Middle frontal gyrus (tissue), 1 donor: Measurements from ENCODE around the gene CAMK2D.

ENCODE experiments used
- DNase-seq: peaks from one replicate; pipeline ENCODE4 v3.0.0-alpha.2; 2015; ENCODE audit warnings: low spot score; ENCODE audit errors: extremely low spot score

The CAMK2D gene

DNA sequence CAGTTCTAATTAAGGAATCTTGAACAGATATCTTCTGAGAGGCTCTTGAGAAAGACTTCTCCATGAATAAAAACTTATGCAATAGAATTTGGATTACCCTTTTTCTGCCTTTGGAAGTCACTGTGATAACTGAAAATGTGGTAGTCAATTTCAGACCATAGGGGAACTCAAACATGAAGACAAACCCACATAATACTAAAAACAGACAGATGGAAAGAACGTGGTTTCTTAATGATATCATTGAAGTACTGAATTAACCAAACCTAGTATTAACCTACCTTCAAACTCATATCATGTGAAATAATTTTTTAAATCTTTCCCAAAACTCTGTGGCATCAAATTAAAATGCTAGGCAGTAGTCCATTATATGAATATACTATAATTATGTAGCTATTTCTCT, 153.5 kb downstream of the CAMK2D start:
- no peak for DNase-seq

DNA sequence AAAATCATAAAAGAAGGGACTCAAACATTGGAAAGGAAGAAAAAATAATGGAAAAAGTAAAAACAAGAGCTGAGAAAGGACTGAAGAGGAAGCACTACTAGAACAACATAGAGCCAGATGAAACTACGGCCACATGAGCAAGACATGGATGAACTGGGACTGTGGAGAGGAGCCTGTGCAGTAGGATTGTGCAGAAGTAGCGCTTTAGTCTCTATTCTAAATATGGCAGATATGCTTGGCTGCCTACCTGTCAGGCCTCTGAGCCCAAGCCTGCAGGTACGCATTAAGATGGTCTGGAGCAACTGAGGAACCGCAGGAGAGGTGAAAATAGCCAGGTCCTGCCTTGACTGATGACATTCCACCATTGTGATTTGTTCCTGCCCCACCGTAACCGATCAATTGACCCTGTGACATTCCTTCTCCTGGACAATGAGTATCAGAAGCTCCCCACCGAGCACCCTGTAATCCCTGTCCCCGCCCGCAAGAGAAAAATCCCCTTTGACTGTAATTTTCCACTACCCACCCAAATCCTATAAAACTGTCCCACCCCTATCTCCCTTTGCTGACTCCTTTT, 154.3 kb downstream of the CAMK2D start:
- DNase-seq: no peak

DNA sequence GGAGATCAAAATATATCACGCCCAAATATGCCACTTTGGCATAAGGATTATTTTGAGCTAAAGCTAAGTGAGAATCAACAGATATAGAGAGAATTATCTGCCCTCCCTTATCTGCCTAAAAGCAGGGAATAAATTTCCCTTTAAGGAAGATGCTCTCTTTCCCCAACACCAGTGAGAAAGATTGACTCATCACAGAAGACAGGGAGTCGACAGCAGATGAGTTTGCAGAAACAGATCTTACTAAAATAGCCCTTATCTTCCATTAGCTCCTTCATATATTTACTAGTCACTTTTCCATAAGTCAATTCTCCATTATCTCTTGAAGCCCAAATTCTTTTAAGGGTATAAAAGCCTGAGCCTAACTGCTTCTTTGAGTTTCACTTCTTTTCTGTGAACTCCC, 156.6 kb downstream of the CAMK2D start:
- DNase-seq: no peak

DNA sequence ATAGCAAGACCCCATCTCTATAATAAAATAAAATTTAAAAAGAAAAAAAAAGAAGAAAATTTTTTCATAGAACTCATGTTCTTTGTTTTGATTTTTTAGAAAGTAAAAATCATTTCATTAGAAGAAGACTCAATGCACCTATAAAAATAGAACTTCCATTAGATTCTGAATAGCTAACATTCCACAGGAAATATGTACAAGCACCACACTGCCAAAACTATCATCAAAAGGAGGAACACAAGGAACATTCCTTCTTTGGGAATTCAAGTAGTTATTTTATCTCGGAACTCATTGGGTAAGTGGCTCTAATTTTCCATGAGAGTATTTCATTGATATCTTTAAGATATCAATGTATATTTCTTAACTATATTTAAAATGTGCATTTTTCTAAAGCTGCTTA, 157.6 kb downstream of the CAMK2D start:
- no peak for DNase-seq

DNA sequence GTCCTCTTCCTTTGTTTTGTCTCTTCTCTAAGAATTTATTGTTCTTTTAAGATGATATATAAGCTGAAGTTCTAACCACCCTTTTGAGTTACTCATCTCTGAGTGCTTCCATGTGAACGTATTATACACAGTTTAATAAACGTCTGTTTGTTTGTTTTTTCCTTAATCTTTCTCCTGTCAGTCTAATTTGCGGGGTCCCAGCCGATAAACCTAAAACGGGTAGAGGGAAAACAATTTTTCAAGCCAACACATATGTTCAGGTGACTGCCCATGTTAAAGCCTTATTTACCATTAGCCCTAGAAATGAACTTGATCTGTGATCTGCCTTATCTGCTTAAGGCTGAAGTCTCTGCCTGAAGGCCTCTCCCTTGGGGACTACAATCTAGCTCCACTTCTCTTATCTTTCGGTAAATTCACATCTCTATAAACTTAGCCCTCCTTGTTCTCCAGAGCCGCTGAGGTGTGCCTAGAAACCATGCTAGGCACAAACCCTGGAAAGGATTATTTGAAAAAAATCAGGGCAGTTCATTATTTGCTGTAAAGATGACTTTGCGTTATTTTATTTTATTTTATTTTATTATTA, 158.8 kb downstream of the CAMK2D start:
- no peak for DNase-seq

DNA sequence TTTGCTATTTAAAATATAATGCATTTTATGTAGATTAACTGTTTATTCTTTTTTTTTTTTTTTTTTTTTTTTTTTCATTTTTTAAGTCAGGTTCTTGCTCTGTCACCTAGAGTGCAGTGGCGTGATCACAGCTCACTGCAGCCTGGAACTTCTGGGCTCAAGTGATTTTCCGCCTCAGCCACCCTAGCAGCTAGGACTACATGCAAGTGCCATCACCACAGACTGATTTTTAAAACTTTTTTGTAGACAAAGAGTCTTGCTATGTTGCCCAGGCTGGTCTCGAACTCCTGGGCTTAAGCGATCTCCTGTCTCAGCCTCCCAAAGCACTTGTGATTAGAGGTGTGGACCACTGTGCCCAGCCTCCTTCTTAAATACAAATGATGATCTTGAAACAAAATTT, 159.9 kb downstream of the CAMK2D start:
- no peak for DNase-seq

DNA sequence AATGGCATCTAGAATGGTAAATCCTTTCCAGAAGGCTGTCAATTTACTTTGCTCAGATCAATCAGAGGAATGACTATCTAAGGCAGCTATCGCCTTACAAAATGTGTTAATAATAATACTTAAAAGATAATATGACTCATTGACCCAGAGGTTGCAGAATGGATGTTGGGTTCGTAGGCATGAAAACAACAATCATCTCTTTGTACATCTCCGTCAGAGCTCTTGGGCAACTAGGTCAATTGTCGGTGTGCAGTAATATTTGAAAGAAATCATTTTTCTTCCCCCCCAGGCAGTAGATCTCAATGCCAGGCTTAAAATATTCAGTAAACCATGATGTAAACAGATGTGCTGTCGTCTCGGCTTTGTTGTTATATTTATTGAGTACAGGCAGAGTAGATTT, 165.1 kb downstream of the CAMK2D start:
- no peak for DNase-seq

DNA sequence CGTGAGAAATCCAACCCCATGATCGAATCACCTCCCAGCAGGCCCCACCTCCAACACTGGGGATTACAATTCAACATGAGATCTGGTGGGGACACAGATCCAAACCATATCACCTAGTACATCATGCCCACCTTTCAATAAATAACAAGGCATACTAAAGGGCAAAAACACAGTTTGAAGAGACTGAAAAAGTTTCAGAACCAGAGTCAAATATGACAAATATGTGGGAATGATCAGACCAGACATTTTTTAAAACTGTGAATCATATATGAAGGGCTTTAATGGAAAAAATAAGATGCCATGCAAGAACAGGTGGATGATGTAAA, 167.3 kb downstream of the CAMK2D start:
- no peak for DNase-seq

DNA sequence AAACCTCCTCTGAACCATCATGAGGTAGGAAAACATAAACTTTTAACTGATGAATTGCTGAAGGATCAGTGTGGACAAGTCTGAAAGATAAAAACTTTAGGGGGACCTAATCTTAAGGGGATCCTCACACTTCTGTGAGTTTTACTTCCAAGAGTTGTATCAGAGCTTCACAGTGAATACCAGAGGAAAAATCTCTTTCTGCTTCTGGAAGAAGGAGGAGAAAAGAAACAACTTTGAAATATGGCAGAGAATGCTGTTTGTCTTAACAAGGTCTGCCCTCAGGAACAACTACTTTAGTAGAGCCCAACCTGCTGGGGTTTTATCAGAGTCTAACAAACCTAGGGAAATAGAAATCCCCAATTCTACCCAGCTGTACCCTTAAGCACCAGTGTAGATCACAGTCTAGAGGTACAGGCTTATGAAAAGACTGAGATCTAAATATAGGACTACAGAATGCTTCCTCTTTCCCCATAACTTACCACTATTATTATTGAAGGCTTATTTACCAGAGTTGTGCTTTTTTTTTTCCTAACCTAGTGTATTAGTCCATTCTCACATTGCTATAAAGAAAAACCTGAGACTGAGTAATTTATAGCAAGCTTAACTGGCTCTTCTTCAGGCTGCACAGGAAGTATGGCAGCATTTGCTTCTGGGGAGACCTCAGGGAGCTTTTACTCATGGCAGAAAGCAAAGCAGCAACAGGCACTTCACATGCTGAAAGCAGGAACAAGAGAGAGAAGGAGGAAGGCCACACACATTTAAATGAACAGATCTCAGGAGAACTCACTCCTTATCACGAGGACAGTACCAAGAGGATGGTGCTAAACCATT, 167.9 kb downstream of the CAMK2D start:
- no peak for DNase-seq

DNA sequence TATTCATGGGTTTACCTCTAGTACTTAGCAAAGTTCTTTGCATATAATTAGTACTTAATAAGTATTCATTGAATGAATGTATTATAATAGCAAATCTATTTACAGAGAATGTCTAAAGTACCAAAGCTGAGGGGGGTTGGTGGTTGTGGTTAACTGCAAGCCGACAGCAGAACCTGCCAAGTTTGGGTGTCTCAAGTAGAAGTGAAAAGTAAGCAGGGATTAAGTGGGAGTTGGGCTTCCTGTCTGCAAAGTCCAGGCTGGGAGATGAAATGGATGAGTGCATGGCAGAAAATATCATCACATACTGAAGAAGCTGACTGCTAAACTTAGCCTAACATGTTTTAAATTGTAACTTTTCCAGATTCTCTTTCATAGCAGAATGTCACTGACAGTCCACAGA, 169.6 kb downstream of the CAMK2D start:
- no peak for DNase-seq

DNA sequence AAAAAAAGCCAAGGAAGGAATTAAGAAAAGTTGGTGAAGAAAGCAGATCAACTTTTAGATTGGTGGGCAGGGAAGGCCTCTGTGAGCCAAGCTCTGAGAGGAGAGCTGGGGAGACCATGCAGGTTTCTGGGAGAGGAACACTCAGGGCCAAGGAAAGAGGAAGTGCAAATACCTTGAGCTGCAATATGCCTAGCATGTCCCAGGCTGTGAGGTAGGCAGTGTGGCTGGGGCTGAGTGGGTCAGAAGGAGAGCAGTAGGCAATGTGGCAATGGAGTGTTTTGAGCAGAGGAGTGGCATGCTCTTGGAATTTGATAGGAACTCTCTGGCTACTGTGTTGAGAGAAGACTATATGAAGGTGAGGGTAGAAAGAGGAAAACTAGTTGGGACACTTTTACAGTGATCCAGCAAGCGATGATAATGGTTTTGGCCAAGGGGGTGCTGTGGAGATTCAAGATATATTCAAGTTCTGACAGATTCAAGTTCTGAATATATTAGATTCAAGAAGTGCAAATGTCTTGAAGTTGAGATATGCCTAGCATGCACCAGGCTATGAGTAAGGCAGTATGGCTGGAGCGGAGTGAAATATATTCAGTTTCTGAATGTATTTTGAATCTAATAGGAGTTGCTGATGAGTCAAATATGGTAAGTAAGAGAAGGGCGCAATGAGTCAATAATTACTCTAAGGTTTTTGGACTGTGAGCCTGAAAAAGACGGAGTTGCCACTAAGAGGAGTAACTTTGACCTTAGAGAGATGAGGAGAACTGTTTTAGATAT, 172.5 kb downstream of the CAMK2D start:
- no peak for DNase-seq

DNA sequence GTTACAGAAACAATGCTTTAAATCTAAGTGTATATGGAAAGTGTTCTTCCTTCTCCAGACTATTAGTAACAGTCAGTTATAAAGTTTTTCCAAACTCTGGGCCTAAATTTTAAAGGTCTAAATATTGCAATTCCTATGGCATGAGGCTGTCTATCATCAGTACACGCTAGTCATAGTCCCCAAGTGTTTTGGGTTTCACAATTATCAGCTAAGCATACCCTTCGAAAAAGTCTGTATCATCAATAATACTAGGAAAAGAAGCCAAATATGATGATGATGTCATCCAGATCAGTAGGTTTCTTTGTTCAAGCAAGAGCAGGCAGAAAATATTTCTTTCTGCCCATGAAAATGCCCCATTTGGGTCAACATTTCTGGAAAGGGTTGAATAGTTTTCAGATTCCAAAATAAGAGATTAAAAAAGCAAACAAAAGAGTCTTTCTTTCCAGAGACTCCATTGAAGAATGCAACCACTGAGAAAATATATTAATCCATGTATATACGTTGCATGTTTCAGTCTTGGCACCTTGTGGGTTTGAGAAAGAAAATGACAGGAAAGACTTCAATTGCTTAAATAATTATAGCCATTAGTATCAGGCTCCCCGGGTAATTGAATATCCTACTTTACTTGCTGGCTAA, 173.8 kb downstream of the CAMK2D start:
- no peak for DNase-seq

DNA sequence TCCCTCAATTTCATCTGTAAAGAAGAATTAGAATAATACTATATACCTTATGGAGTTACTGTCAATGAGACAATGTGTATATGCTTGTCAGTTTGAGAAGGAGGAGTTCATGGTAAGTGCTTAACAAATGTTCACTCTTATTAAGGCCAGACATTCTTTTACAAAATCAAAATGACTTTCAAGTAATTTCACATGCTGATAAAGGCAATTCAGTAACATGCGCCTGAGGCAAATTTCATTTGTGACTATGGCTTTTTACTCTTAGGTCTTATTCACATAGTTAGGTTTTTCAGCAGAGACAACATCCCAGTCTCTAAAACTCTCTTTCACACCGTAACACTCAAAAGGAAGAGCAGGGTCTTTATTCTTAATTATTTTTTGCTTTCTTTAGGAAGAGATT, 174.4 kb downstream of the CAMK2D start:
- DNase-seq: no peak

DNA sequence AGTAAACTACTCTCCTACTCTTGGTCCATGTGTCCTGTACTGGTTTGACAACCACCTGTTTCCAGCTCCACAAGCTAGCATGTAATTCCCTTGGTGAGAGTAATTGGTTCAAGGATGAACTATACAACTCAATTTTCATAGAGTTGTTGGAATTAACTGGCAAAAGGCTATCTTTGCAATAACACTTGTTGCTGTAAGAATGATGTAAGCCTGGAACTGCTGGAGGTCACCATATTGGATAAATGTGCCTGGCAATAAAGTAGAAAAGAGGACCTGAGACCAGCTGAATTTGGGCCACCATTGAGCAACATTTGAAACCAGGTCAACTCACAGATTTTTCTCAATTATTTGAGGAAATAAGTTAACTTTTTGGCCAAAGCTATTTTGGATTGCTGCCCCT, 175.5 kb downstream of the CAMK2D start:
- no peak for DNase-seq

DNA sequence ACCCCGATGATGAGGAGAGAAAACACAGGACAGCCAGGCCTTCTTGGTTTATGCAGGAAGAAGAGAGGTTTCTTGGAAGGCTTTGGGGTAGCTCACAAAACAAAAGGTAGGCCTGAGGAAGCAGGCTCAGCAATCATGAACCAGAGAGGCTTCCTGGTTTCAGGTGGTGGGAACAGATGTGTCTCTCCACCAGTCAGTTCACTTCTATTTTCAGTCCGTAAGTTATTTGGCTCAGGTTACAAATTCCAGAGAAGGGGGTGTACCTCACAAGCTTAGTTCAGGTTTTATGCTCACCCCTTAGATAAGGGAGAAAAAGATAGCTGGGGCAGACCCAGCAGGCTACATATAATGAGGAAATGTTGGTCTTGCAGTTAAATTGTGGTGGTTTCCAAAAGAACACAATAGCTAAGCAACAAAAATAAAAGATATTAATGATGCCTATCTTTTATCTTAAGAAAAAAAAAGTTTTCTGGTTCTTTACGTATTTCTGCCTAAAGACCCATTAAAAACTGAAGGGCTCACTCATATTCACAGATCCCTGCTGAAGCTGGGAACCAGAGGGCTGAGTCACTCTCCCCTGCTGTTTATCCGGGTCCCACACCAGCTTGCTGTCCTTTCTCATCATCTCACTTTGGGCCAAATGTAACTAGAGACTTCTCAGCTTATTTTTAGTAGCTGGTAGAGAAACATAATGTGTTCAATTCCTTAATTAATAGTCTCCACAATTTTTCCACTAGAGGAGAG, 177.0 kb downstream of the CAMK2D start:
- no peak for DNase-seq

DNA sequence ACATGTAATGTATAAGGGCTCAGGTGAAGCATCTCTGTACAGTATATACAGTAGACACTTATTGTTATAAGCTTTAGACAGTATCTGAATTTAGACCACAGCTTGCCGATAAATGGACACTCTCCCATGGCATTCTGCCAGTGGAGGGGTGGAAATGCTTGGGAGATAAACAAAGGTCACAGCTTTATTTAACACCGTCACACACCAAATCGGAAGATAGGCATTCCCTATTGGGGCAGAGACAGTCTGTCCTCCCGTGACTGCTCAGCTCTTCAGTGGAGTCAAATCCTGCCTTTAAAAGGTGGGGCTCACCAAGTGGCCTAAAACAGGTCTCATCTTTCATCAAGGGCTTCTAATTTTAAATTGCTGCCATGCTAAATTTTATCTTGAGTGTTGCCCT, 178.8 kb downstream of the CAMK2D start:
- no peak for DNase-seq

DNA sequence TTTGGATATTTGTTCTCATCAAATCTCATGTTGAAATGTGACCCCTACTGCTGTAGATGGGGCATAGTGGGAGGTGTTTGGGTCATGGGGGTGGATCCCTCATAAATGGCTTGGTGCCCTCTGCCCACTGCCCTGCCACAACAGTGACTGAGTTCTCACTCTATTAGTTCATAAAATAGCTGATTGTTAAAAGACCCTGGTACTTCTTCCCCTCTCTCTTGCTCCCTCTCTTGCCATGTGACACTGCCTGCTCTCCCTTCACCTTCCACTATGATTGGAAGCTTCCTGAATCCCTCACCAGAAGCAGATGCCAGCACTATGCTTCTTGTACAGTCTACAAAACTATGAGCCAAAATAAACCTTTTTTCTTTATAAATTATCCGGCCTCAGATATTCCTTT, 182.2 kb downstream of the CAMK2D start:
- no peak for DNase-seq

DNA sequence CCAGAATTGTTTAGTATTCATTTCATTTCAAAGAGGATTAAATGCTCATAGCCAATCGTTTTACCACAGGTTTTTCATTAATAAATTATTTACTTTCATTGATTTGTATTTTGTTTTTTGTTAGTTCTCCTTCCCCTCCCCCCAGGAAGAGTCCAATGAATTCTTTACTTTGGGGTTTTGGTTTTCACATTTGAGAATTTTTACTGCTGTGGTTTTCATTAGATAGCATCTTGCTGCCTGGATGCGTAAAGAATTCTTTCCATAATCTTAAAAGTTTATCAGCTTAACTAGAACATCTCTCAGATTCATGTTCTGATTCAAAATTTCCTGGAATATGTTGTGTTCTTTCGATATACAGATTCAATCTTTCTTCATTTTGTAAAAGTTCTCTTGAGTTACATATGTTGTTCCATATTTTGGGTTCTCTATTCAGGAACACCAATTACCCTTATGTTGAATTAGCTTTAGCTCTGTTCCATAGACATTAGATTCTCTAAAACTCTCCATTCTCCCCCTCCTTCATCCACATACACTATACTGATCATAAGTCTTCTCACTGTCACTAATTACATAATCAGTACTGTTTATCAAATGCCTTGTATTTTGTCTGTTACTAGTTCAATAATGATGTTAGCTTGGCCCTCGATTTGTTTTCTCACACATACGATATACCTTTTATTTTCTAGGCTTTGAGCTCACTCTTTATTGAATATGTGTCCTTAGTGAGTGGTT, 184.4 kb downstream of the CAMK2D start:
- no peak for DNase-seq

DNA sequence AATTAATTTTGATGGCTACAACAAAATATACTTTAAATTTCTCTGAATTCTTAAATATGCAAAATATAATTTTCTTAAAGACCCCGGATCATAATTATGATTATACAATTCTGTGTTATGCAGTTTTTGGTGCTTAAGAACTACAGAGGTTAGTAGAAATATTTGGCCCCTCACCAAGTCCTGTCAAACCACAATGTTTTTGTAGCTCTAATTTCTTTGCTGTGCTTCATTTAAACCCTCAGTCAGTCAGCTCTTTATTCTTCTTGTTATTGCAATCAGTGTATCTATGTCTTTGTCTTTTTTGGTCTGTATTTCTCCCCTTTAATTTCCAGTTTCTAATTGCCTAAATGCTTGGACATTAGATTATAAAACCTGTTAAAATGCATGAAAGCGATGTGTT, 186.1 kb downstream of the CAMK2D start:
- no peak for DNase-seq

DNA sequence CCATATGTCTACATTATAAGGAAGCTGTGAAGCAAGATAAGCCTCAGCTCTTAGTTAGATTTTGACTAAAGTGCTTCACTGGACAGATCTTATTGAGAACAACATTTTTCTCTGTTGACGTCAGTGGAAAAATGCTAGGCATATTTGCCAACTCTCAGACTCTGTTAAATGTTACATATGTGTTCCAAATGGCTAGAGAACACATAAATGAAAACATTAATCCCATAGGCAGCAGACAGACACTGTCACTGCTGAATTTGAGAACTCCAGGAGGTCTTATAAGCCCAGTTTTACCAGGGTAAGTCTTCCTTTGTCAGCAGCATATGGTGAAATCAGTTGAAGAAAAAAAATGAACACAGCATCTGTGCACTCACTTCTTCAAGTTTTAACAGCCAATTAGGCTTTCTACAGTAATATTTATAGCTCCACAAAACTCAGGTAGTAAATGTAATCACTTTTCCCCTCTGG, 186.9 kb downstream of the CAMK2D start:
- DNase-seq: no peak
